Breast epithelium (tissue), 4 donors: ENCODE data around the gene CBLN3. TPM values are rescaled to one million over a fixed set of nuclear protein-coding genes. Genes with fewer than 3 reads are reported as not detected.

ENCODE experiments used
- DNase-seq, 2 donors: peaks; one replicate each; pipeline ENCODE4 v3.0.0-alpha.2; 2019; ENCODE audit warnings: low spot score in 2 of 2
- H3K27ac ChIP-seq, 2 donors: fragments of 200-600 bp; sonication (generic) in 1 of 2; one replicate each; pipeline ENCODE4 v1.5.1; 2016 to 2019; ENCODE audit warnings: mild to moderate bottlenecking in 1 of 2
- H3K27me3 ChIP-seq, 2 donors: fragments of 200-600 bp; sonication (generic) in 1 of 2; one replicate each; pipeline versions ENCODE4 v1.5.1 to v1.6.0; 2017 to 2019; ENCODE audit warnings: control low read depth in 1 of 2, mild to moderate bottlenecking in 1 of 2
- H3K36me3 ChIP-seq: fragments of 200-600 bp; one replicate; pipeline ENCODE4 v1.5.1; 2019
- H3K4me1 ChIP-seq, 2 donors: fragments of 200-600 bp; sonication (generic); one replicate each; pipeline ENCODE4 v1.5.1; 2016 to 2019; ENCODE audit warnings: control low read depth in 1 of 2
- H3K4me3 ChIP-seq, 3 donors: fragments of 200-600 bp; sonication (generic); 1 replicate in 2 of 3; 2 replicates in 1 of 3; pipeline ENCODE4 v1.5.1; 2016 to 2019; ENCODE audit warnings: mild to moderate bottlenecking in 3 of 3, moderate library complexity in 2 of 3
- H3K9me3 ChIP-seq, 2 donors: fragments of 200-600 bp; sonication (generic) in 1 of 2; one replicate each; pipeline ENCODE4 v1.5.1; 2016 to 2019; ENCODE audit warnings: control low read depth in 1 of 2
- CTCF ChIP-seq, 3 donors: fragments of 450-650 bp; IDR thresholded peaks; one replicate each; pipeline ENCODE4 v1.5.1; 2016 to 2017; ENCODE audit warnings: antibody characterized with exemption in 3 of 3, mild to moderate bottlenecking in 3 of 3, moderate library complexity in 3 of 3
- POLR2A ChIP-seq: fragments of 450-650 bp; IDR thresholded peaks from one replicate; pipeline ENCODE4 v1.6.1; 2016; ENCODE audit warnings: antibody characterized with exemption, mild to moderate bottlenecking, moderate library complexity
- POLR2AphosphoS5 ChIP-seq, 3 donors: sonication (generic); formaldehyde crosslinking; IDR thresholded peaks; one replicate each; pipeline ENCODE4 v1.6.1; 2017; ENCODE audit warnings: antibody characterized with exemption in 3 of 3
- intact Hi-C: fragments of 100-400 bp; cut with DNase I; formaldehyde crosslinking; loops from one replicate; pipeline ENCODE4 v1.15.1; 2023; ENCODE audit warnings: low total_unique reads
- total RNA-seq, 3 donors: library from RNA; depleted of rRNA; stranded (reverse); fragments of >200 nt; gene quantifications; one replicate each; pipeline ENCODE4 v1.1.0, GENCODE V29; 2016

Gene CBLN3
- total RNA-seq, 3 donors from 2014 or later: 1.6 to 3.8 (median 2.3) TPM

- no peaks in the 10 kb centered on the region for H3K27me3 ChIP-seq
- peaks cover 0 to 17% of the 10 kb centered on the region in 2 donors for H3K4me1 ChIP-seq
- TF ChIP-seq POLR2A (no peak), CTCF (IDR thresholded peaks at IDR 0.05) (no peak), POLR2AphosphoS5 (IDR thresholded peaks at IDR 0.05) (no peak)
- peak overlapping the region; percentile 99 to 100 for H3K27ac ChIP-seq
- H3K4me3 ChIP-seq: peak overlapping the region; percentile 59 to 82 (median 75)
- no peaks in the 10 kb centered on the region for H3K36me3 ChIP-seq
- intact Hi-C loops: no loop called here
- no peaks in the 10 kb centered on the region for H3K9me3 ChIP-seq
- no peak for DNase-seq
These were observed 12.0 kb upstream of the CBLN3 start for GRCh38 chr14:24441485-24441884.

GRCh38 chr14:24440606-24441399 is 11.3 kb upstream of the CBLN3 start:
- H3K4me3 ChIP-seq: no peak overlapping the region
- peak overlapping the region; percentile 99 to 100 for H3K27ac ChIP-seq
- H3K9me3 ChIP-seq: no peaks in the 10 kb centered on the region
- H3K27me3 ChIP-seq: no peaks in the 10 kb centered on the region
- H3K36me3 ChIP-seq: no peaks in the 10 kb centered on the region
- H3K4me1 ChIP-seq: peaks cover 0 to 17% of the 10 kb centered on the region in 2 donors
- DNase-seq: no peak
- intact Hi-C loops: no loop called here
- TF ChIP-seq CTCF (IDR thresholded peaks at IDR 0.05): no peak
- TF ChIP-seq POLR2AphosphoS5 (IDR thresholded peaks at IDR 0.05): no peak
- TF ChIP-seq POLR2A: no peak

- TF ChIP-seq POLR2AphosphoS5 (IDR thresholded peaks at IDR 0.05): no peak
- TF ChIP-seq POLR2A: no peak
- no peak for TF ChIP-seq CTCF (IDR thresholded peaks at IDR 0.05)
- Histone ChIP-seq H3K27me3 (no peaks in the 10 kb centered on the region), H3K4me1 (peaks cover 0 to 17% of the 10 kb centered on the region in 2 donors), H3K4me3 (no peak overlapping the region), H3K27ac (peak overlapping the region; percentile 41 to 100), H3K36me3 (no peaks in the 10 kb centered on the region), H3K9me3 (no peaks in the 10 kb centered on the region)
- no peak for DNase-seq
- intact Hi-C loops: no loop called here
These were observed 10.6 kb upstream of the CBLN3 start for GRCh38 chr14:24439830-24440605.

- intact Hi-C loops: no loop called here
- H3K27ac ChIP-seq: peak overlapping the region in 1 of 2 donors; percentile 41
- DNase-seq: no peak
- no peaks in the 10 kb centered on the region for H3K27me3 ChIP-seq
- H3K4me1 ChIP-seq: peaks cover 0 to 17% of the 10 kb centered on the region in 2 donors
- no peak for TF ChIP-seq POLR2AphosphoS5 (IDR thresholded peaks at IDR 0.05)
- no peak for TF ChIP-seq CTCF (IDR thresholded peaks at IDR 0.05)
- no peak for TF ChIP-seq POLR2A
- no peaks in the 10 kb centered on the region for H3K36me3 ChIP-seq
- no peaks in the 10 kb centered on the region for H3K9me3 ChIP-seq
- H3K4me3 ChIP-seq: no peak overlapping the region
These were observed 9.8 kb upstream of the CBLN3 start for GRCh38 chr14:24439257-24439656.
